HepG2 (cell line): ENCODE data around the gene FAM209B. TPM values are rescaled to one million over a fixed set of nuclear protein-coding genes. Genes with fewer than 3 reads are reported as not detected.

Experiments used
- polyA plus RNA-seq, 8 experiments: library from polyadenylated mRNA; depleted of rRNA in 3 of 8; stranded (reverse) in 7 of 8; unstranded in 1 of 8; fragments of >200 nt; fragmentation: Illumina TruSeq in 4 of 8; extraction: Trizol in 4 of 8; gene quantifications; 2 replicates each; pipeline versions ENCODE4 v1.2.1 to v1.2.3, GENCODE V29; 2011 to 2016; ENCODE audit warnings: low read depth in 4 of 8, missing spikeins in 1 of 8, mixed read lengths in 1 of 8; ENCODE audit not compliant: insufficient read depth in 1 of 8
- total RNA-seq, 5 experiments: library from RNA; depleted of rRNA; stranded (reverse); fragments of >200 nt; fragmentation: Illumina TruSeq; extraction: Trizol; gene quantifications; 2 replicates each; pipeline ENCODE4 v1.2.3, GENCODE V29; 2016; ENCODE audit warnings: low read depth in 1 of 5

FAM209B gene
- total and polyA plus RNA-seq, 2 of the 13 experiments (the other 11 are each of a cell fraction or from before 2014, with no cell fraction given), result 0.24 to 0.42 TPM

Other genes starting within 250 kb of the FAM209B start
- 75.9 and 88.4 TPM in 2 replicates for gene FAM210B, start 174.3 kb upstream of the FAM209B start, total RNA-seq (2016; rRNA removed; fragmentation: Illumina TruSeq; extraction: Trizol)
- gene FAM210B, start 174.3 kb upstream of the FAM209B start, polyA plus RNA-seq (2011; rRNA removed), result 107 and 111 TPM in 2 replicates
- 224 and 335 TPM in 2 replicates for gene AURKA, start 141.0 kb upstream of the FAM209B start, total RNA-seq (2016; rRNA removed; fragmentation: Illumina TruSeq; extraction: Trizol)
- gene AURKA, start 141.0 kb upstream of the FAM209B start, polyA plus RNA-seq (2011; rRNA removed), result 55.7 and 96.4 TPM in 2 replicates
- 70.9 and 105 TPM in 2 replicates for gene CSTF1, start 140.6 kb upstream of the FAM209B start, total RNA-seq (2016; rRNA removed; fragmentation: Illumina TruSeq; extraction: Trizol)
- 67.9 and 100 TPM in 2 replicates for gene CSTF1, start 140.6 kb upstream of the FAM209B start, polyA plus RNA-seq (2011; rRNA removed)
- 0.38 and 0.49 TPM in 2 replicates for gene CASS4, start 121.0 kb upstream of the FAM209B start, total RNA-seq (2016; rRNA removed; fragmentation: Illumina TruSeq; extraction: Trizol)
- 0.17 and 0.25 TPM in 2 replicates for gene CASS4, start 121.0 kb upstream of the FAM209B start, polyA plus RNA-seq (2011; rRNA removed)
- gene RTF2, start 64.6 kb upstream of the FAM209B start, total RNA-seq (2016; rRNA removed; fragmentation: Illumina TruSeq; extraction: Trizol), result 142 and 202 TPM in 2 replicates
- gene RTF2, start 64.6 kb upstream of the FAM209B start, polyA plus RNA-seq (2011; rRNA removed), result 73.3 and 81.8 TPM in 2 replicates
- 0.15 TPM in 1 of 2 replicates, not detected in the other for gene FAM209A, start 8.5 kb upstream of the FAM209B start, total RNA-seq (2016; rRNA removed; fragmentation: Illumina TruSeq; extraction: Trizol)
- 0.36 and 0.51 TPM in 2 replicates for gene FAM209A, start 8.5 kb upstream of the FAM209B start, polyA plus RNA-seq (2011; rRNA removed)
- not detected in 2 replicates for gene TFAP2C, start 96.1 kb downstream of the FAM209B start, total RNA-seq (2016; rRNA removed; fragmentation: Illumina TruSeq; extraction: Trizol)
- not detected in 2 replicates for gene TFAP2C, start 96.1 kb downstream of the FAM209B start, polyA plus RNA-seq (2011; rRNA removed)